Measurements from ENCODE around the gene TPP1. TPM values are rescaled to one million over a fixed set of nuclear protein-coding genes. Genes with fewer than 3 reads are reported as not detected.

The TPP1 gene
- polyA plus RNA-seq, 3 donors = 218 to 359 (median 271) TPM

DNA sequence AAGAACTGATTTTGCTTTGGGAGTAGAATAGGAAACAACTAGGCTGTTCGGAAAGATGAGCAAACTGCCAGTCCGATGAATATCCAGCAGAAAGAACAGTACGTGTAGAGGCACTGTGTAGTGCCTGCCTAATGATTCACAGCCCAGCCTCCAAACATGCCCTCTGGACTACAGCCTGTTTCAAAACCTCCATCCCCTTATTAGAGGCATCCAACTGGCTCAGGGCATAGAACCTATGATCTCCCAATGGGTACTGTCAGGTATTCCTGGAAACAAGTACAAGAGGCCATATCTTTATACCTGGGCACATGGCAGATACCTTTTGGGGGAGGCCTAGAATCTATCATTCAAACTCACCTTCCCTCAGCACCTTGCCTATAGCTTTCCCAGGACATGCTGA is 20.7 kb downstream of the TPP1 start:
- no peak overlapping the region for H3K4me3 ChIP-seq (replicated peaks in 1 of 3; ENCODE audit: low read depth in 2 of 3, low read length in 3 of 3)
- no peak overlapping the region for H2AFZ ChIP-seq (ENCODE audit: insufficient read depth, low read depth, low read length, poor library complexity, severe bottlenecking)
- DNase-seq = peak in 1 of 3 donors; percentile 2
- peaks cover 0 to 2% (median 2%) of the 10 kb centered on the region in 3 donors for H3K27me3 Mint-ChIP-seq (ENCODE audit: low read depth in 3 of 3)
- intact Hi-C loops (cut with micrococcal nuclease) = no loop called here
- 97% methylated on average over 3 of the region's 3 CpGs for WGBS (ENCODE audit: insufficient coverage)
- H3K9me3 ChIP-seq (replicated peaks in 1 of 2; ENCODE audit: control insufficient read depth in 1 of 2, insufficient read depth in 1 of 2, low read length in 2 of 2) = no peaks in the 10 kb centered on the region
- peaks cover 69 to 81% of the 10 kb centered on the region in 2 donors for H3K36me3 ChIP-seq (replicated peaks in 1 of 2; ENCODE audit: control insufficient read depth in 1 of 2, insufficient read depth in 2 of 2, low read length in 2 of 2)
- H3K4me1 Mint-ChIP-seq = peaks cover 2% of the 10 kb centered on the region
- peaks cover 53% of the 10 kb centered on the region for H3K79me2 ChIP-seq (ENCODE audit: insufficient read depth, low read length)
- TF ChIP-seq, protein P1, sequence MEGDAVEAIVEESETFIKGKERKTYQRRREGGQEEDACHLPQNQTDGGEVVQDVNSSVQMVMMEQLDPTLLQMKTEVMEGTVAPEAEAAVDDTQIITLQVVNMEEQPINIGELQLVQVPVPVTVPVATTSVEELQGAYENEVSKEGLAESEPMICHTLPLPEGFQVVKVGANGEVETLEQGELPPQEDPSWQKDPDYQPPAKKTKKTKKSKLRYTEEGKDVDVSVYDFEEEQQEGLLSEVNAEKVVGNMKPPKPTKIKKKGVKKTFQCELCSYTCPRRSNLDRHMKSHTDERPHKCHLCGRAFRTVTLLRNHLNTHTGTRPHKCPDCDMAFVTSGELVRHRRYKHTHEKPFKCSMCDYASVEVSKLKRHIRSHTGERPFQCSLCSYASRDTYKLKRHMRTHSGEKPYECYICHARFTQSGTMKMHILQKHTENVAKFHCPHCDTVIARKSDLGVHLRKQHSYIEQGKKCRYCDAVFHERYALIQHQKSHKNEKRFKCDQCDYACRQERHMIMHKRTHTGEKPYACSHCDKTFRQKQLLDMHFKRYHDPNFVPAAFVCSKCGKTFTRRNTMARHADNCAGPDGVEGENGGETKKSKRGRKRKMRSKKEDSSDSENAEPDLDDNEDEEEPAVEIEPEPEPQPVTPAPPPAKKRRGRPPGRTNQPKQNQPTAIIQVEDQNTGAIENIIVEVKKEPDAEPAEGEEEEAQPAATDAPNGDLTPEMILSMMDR (IDR thresholded peaks at IDR 0.05) = no peak
- peak overlapping the region in 1 of 7 donors; percentile 12 for H3K27ac Mint-ChIP-seq
- H3K27me3 ChIP-seq (ENCODE audit: control insufficient read depth in 2 of 2, insufficient read depth in 2 of 2, low read length in 2 of 2) = no peaks in the 10 kb centered on the region
- H3K4me2 ChIP-seq (replicated peaks; ENCODE audit: extremely low read depth, low read length, poor library complexity, severe bottlenecking) = no peak overlapping the region
- H3K4me3 Mint-ChIP-seq = no peak overlapping the region
- peaks cover 0 to 1% (median 0%) of the 10 kb centered on the region in 7 donors for H3K9me3 Mint-ChIP-seq
- peaks cover 65 to 78% of the 10 kb centered on the region in 2 donors for H3K36me3 Mint-ChIP-seq
- H3K4me1 ChIP-seq (ENCODE audit: control insufficient read depth in 1 of 2, insufficient read depth in 2 of 2, low read length in 2 of 2) = peaks cover 15 to 18% of the 10 kb centered on the region in 2 donors
- H3K9ac ChIP-seq (ENCODE audit: insufficient read depth, low read length, poor library complexity, severe bottlenecking) = no peak overlapping the region
- peaks cover 36% of the 10 kb centered on the region for H4K20me1 ChIP-seq (ENCODE audit: insufficient read depth, low read length)
- H3K27ac ChIP-seq (ENCODE audit: low read depth in 1 of 2, low read length in 2 of 2) = no peak overlapping the region

DNA sequence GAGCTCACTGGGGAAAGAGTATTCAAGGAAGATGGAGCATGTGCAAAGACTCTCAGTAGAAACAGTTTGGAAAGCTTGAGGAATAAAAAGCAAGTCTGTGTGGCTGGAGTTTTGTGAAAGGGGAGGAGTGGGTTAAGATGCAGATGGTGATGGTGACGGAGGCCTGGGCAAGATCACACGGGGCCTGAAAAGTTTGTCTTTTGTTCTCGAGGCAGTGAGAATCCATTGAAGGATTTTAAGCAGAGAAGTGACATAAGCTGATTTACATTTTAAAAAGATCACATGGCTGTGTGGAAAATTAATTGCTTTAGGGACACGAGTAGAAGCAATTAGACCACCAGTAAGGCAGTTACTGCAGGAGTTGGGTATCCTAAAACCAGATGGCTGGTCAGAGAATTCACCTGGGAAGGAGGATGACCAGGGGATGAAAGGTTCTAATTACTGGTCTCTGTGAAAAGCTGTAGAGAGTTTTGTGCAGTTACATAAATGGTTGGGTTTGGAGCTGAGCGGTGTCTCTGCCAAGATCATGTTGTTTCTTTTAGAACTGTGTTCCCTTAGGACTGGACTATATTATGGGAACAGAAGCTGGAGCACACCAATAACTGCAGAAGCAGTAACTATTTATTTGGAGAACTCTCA is 22.9 kb downstream of the TPP1 start:
- WGBS (ENCODE audit: insufficient coverage) = 98% methylated on average over 5 of the region's 5 CpGs
- Histone ChIP-seq H3K9ac (ENCODE audit: insufficient read depth, low read length, poor library complexity, severe bottlenecking) (no peak overlapping the region), H4K20me1 (ENCODE audit: insufficient read depth, low read length) (peaks cover 29% of the 10 kb centered on the region), H3K27ac (ENCODE audit: low read depth in 1 of 2, low read length in 2 of 2) (no peak overlapping the region), H3K79me2 (ENCODE audit: insufficient read depth, low read length) (peaks cover 31% of the 10 kb centered on the region), H2AFZ (ENCODE audit: insufficient read depth, low read depth, low read length, poor library complexity, severe bottlenecking) (no peak overlapping the region), H3K36me3 (replicated peaks in 1 of 2; ENCODE audit: control insufficient read depth in 1 of 2, insufficient read depth in 2 of 2, low read length in 2 of 2) (peaks cover 82 to 99% of the 10 kb centered on the region in 2 donors), H3K4me1 (ENCODE audit: control insufficient read depth in 1 of 2, insufficient read depth in 2 of 2, low read length in 2 of 2) (peaks cover 0 to under 1% of the 10 kb centered on the region in 2 donors), H3K27me3 (ENCODE audit: control insufficient read depth in 2 of 2, insufficient read depth in 2 of 2, low read length in 2 of 2) (no peaks in the 10 kb centered on the region), H3K4me3 (replicated peaks in 1 of 3; ENCODE audit: low read depth in 2 of 3, low read length in 3 of 3) (no peak overlapping the region), H3K4me2 (replicated peaks; ENCODE audit: extremely low read depth, low read length, poor library complexity, severe bottlenecking) (no peak overlapping the region), H3K9me3 (replicated peaks in 1 of 2; ENCODE audit: control insufficient read depth in 1 of 2, insufficient read depth in 1 of 2, low read length in 2 of 2) (no peaks in the 10 kb centered on the region)
- Mint-ChIP-seq H3K36me3 (peaks cover 80 to 92% of the 10 kb centered on the region in 2 donors), H3K4me3 (no peak overlapping the region), H3K4me1 (peaks cover 2% of the 10 kb centered on the region), H3K27ac (no peak overlapping the region), H3K9me3 (no peaks in the 10 kb centered on the region), H3K27me3 (ENCODE audit: low read depth in 3 of 3) (peaks cover 0 to 2% (median 2%) of the 10 kb centered on the region in 3 donors)
- no peak for DNase-seq
- TF ChIP-seq, protein P1 (IDR thresholded peaks at IDR 0.05) = no peak
- intact Hi-C loops (cut with micrococcal nuclease) = no loop called here
